ENCODE measurements around the gene MIPEP. TPM values are rescaled to one million over a fixed set of nuclear protein-coding genes. Genes with fewer than 3 reads are reported as not detected.

MIPEP gene
- total RNA-seq, 1 experiment from 2014 or later: 25.4 TPM

- Histone ChIP-seq H3K9me3 (ENCODE audit: low read depth, low read length, poor library complexity, severe bottlenecking) (no peaks in the 10 kb centered on the region), H3K27me3 (replicated peaks; ENCODE audit: insufficient read depth, low read depth, low read length, poor library complexity) (no peaks in the 10 kb centered on the region), H3K4me1 (ENCODE audit: insufficient read depth, low read length, poor library complexity, severe bottlenecking) (no peaks in the 10 kb centered on the region), H3K27ac (ENCODE audit: low read depth, low read length, poor library complexity, severe bottlenecking) (no peak overlapping the region), H3K4me3 (ENCODE audit: low read depth, low read length, poor library complexity, severe bottlenecking) (no peak overlapping the region), H3K36me3 (ENCODE audit: insufficient read depth, low read length, poor library complexity, severe bottlenecking) (no peaks in the 10 kb centered on the region)
- ChIA-PET CTCF (no interaction called here), POLR2A (ENCODE audit: low non-redundant PET) (no interaction called here)
- TF ChIP-seq EZH2 (IDR thresholded peaks at IDR 0.05; ENCODE audit: borderline replicate concordance, low read depth, low read length, poor library complexity, severe bottlenecking): no peak
- no TSS peak for BruUV-seq (replicated peaks)
- no peak for DNase-seq (ENCODE audit: low spot score)
- intact Hi-C loops (cut with micrococcal nuclease; ENCODE audit: unreplicated experiment): no loop called here
These were observed 129.2 kb downstream of the MIPEP start for GRCh38 chr13:23760000-23760399.

GRCh38 chr13:23758798-23759527 is 130.2 kb downstream of the MIPEP start:
- BruUV-seq (replicated peaks): no TSS peak
- TF ChIP-seq CTCF (conservative IDR thresholded peaks at IDR 0.05; ENCODE audit: low read depth, low read length) (no peak), EZH2 (IDR thresholded peaks at IDR 0.05; ENCODE audit: borderline replicate concordance, low read depth, low read length, poor library complexity, severe bottlenecking) (no peak)
- ChIA-PET CTCF (no interaction called here), POLR2A (ENCODE audit: low non-redundant PET) (no interaction called here)
- Histone ChIP-seq H3K36me3 (ENCODE audit: insufficient read depth, low read length, poor library complexity, severe bottlenecking) (no peaks in the 10 kb centered on the region), H3K9me3 (ENCODE audit: low read depth, low read length, poor library complexity, severe bottlenecking) (no peaks in the 10 kb centered on the region), H3K4me1 (ENCODE audit: insufficient read depth, low read length, poor library complexity, severe bottlenecking) (no peaks in the 10 kb centered on the region), H3K4me3 (ENCODE audit: low read depth, low read length, poor library complexity, severe bottlenecking) (no peak overlapping the region), H3K27me3 (replicated peaks; ENCODE audit: insufficient read depth, low read depth, low read length, poor library complexity) (no peaks in the 10 kb centered on the region), H3K27ac (ENCODE audit: low read depth, low read length, poor library complexity, severe bottlenecking) (no peak overlapping the region)
- DNase-seq (ENCODE audit: low spot score): no peak
- intact Hi-C loops (cut with micrococcal nuclease; ENCODE audit: unreplicated experiment): no loop called here

GRCh38 chr13:23754997-23755396 is 134.2 kb downstream of the MIPEP start:
- H3K36me3 ChIP-seq (ENCODE audit: insufficient read depth, low read length, poor library complexity, severe bottlenecking): no peaks in the 10 kb centered on the region
- H3K4me3 ChIP-seq (ENCODE audit: low read depth, low read length, poor library complexity, severe bottlenecking): no peak overlapping the region
- no peaks in the 10 kb centered on the region for H3K9me3 ChIP-seq (ENCODE audit: low read depth, low read length, poor library complexity, severe bottlenecking)
- BruUV-seq (replicated peaks): no TSS peak
- H3K27me3 ChIP-seq (replicated peaks; ENCODE audit: insufficient read depth, low read depth, low read length, poor library complexity): no peaks in the 10 kb centered on the region
- no peaks in the 10 kb centered on the region for H3K4me1 ChIP-seq (ENCODE audit: insufficient read depth, low read length, poor library complexity, severe bottlenecking)
- ChIA-PET POLR2A (ENCODE audit: low non-redundant PET) (no interaction called here), CTCF (no interaction called here)
- H3K27ac ChIP-seq (ENCODE audit: low read depth, low read length, poor library complexity, severe bottlenecking): no peak overlapping the region
- TF ChIP-seq EZH2 (IDR thresholded peaks at IDR 0.05; ENCODE audit: borderline replicate concordance, low read depth, low read length, poor library complexity, severe bottlenecking): no peak
- TF ChIP-seq CTCF (conservative IDR thresholded peaks at IDR 0.05; ENCODE audit: low read depth, low read length): no peak
- intact Hi-C loops (cut with micrococcal nuclease; ENCODE audit: unreplicated experiment): no loop called here
- DNase-seq (ENCODE audit: low spot score): no peak

GRCh38 chr13:23754506-23754905 is 134.7 kb downstream of the MIPEP start:
- CTCF ChIA-PET: no interaction called here
- POLR2A ChIA-PET (ENCODE audit: low non-redundant PET): no interaction called here
- Histone ChIP-seq H3K9me3 (ENCODE audit: low read depth, low read length, poor library complexity, severe bottlenecking) (no peaks in the 10 kb centered on the region), H3K36me3 (ENCODE audit: insufficient read depth, low read length, poor library complexity, severe bottlenecking) (no peaks in the 10 kb centered on the region), H3K27me3 (replicated peaks; ENCODE audit: insufficient read depth, low read depth, low read length, poor library complexity) (no peaks in the 10 kb centered on the region), H3K4me3 (ENCODE audit: low read depth, low read length, poor library complexity, severe bottlenecking) (no peak overlapping the region), H3K4me1 (ENCODE audit: insufficient read depth, low read length, poor library complexity, severe bottlenecking) (no peaks in the 10 kb centered on the region), H3K27ac (ENCODE audit: low read depth, low read length, poor library complexity, severe bottlenecking) (no peak overlapping the region)
- no peak for TF ChIP-seq CTCF (conservative IDR thresholded peaks at IDR 0.05; ENCODE audit: low read depth, low read length)
- no peak for TF ChIP-seq EZH2 (IDR thresholded peaks at IDR 0.05; ENCODE audit: borderline replicate concordance, low read depth, low read length, poor library complexity, severe bottlenecking)
- no TSS peak for BruUV-seq (replicated peaks)
- intact Hi-C loops (cut with micrococcal nuclease; ENCODE audit: unreplicated experiment): no loop called here
- DNase-seq (ENCODE audit: low spot score): no peak
